Stimulated activated CD4-positive, alpha-beta T cell treated with anti-CD3 and anti-CD28 coated beads, TNF-alpha, amount 100 ng/mL, for 1 hour (primary cell): Measurements from ENCODE around the gene PNPLA7.

Experiments
- DNase-seq, 3 donors: peaks; one replicate each; pipeline ENCODE4 v3.0.0-alpha.2; 2020; ENCODE audit warnings: low read depth in 3 of 3, low spot score in 1 of 3

PNPLA7 gene

GRCh38 chr9:137462986-137463930 lies 86.9 kb downstream of the PNPLA7 start:
- DNase-seq = no peak

GRCh38 chr9:137462396-137462985 lies 87.7 kb downstream of the PNPLA7 start:
- no peak for DNase-seq

- DNase-seq = peak; percentile 35 to 52 (median 47)
Observed at GRCh38 chr9:137461663-137462395, 88.4 kb downstream of the PNPLA7 start.

DNA sequence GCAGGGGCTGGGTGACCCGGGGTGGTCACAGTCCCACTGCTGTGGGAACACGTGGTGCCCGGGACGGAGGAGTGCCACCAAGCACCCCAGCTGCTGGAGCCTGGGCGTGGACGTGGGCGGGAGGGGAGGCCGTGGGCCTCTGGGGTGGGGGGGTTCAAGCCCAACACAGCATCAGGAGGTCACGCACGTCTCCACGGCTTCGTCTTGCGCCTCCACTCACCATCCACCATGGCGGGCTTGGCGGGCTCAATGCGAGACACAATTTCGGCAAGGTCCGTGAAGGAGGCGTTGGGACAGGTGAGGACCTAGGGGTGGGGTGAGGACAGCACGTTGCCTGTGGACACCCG lies 88.9 kb downstream of the PNPLA7 start:
- DNase-seq = no peak

DNA sequence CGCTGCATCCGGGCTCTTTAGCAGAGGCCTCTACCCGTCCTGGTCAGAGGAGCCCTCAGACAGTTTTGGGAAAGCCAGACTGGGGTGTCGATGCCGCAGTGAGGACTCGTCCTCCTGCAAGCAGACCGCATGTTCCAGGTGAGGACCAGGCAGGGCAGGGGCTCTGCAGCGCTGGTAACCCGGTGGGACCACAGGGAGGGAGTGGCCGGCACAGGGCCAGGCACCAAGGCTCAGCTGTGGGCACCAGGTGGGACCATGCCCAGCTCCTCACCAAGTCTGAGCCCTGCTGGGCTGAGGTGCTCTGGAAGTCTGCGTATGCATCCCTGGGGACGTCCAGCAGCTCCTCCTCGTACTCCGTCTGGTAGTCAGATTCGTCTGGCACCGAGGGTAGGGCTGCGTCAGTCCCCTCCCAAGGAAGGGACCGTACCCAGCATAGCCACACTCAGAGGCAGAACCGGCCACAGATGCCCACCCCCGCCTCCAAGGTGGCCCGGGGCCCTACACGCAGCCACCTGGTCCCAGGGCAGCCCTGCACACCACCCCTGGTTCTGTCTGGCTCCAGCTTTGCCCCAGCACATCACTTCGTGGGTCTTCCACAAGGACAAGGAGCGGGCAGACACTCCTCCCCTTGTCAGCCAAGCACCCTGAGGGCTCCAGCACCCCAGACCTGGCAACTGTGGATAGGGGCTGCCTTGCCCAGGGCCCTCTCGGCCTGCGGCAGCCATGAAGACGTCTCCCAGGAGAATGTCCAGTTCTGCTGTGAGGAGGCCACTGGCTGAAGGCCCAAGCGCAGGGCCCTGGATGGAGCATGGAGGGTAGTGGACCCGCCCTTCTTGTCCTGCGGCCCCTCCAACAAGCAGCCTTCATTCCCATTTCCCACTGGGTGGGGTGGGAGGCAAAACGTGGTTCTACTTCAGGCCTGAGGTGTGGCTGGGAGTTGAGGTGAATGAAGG lies 89.6 kb downstream of the PNPLA7 start:
- no peak for DNase-seq

DNA sequence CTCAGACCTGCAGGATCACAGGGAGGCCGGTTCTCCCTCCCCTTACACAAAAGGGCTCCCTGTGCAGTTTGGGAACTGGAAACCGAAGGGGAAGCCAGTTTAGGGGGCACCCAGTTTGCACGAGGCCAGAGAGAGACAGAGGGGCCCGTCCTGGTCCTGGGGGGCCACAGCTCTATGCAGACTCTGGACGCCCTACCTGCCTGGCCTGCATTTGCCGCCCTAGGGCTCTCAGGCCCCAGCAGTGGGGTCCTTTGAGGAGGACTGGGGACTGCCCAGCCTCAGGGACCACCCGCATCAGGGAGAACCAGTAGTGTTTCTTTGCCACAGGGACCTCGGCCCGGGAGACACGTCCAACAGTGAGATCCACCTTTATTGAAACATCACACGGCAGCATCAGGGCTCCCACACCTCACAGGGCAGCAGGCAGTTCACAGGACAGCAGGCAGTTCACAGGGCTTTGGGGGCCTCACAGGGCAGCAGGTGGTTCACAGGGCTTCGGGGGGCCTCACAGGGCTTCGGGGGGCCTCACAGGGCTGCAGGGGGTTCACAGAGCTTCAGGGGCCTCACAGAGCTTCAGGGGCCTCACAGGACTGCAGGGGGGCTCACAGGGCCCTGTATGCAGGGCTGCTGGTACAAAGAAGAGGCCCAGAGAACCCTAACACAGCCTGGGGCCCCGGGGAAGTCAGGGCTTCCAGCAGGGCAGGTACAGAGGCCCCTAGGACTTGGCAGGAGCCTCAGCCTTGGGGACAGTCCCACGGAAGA lies 90.4 kb downstream of the PNPLA7 start:
- no peak for DNase-seq

DNA sequence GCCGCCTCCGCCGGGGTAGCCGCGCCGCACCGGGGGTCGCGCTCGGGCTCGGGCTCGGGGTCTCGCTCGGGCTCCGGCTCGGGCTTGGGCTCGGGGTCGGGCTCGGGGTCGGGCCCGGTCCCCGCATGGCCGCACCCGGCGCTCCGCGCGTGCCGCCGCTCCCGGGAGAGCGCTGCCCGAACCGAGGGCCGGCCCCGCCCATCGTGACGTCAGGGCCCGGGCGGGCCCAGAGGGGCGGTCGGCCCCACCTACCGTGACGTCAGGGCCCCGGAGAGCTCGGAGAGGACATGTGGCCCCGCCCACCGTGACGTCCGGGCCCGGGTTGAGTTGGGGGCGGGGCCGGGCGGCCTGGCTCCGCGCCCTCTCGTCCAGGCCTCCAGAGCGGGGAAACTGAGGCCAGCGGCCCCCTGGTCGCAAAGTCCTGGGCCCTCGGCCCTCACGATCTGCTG lies 91.0 kb downstream of the PNPLA7 start, which contains the start of gene NSMF:
Gene NSMF, minus strand, starts transcription at position 183 of the 449 bp plus-strand sequence. CDS start 232 bp downstream, outside the sequence.
- peak; percentile 86 to 95 (median 91) for DNase-seq

- DNase-seq = no peak
Observed at GRCh38 chr9:137458194-137459151, 91.7 kb downstream of the PNPLA7 start.

DNA sequence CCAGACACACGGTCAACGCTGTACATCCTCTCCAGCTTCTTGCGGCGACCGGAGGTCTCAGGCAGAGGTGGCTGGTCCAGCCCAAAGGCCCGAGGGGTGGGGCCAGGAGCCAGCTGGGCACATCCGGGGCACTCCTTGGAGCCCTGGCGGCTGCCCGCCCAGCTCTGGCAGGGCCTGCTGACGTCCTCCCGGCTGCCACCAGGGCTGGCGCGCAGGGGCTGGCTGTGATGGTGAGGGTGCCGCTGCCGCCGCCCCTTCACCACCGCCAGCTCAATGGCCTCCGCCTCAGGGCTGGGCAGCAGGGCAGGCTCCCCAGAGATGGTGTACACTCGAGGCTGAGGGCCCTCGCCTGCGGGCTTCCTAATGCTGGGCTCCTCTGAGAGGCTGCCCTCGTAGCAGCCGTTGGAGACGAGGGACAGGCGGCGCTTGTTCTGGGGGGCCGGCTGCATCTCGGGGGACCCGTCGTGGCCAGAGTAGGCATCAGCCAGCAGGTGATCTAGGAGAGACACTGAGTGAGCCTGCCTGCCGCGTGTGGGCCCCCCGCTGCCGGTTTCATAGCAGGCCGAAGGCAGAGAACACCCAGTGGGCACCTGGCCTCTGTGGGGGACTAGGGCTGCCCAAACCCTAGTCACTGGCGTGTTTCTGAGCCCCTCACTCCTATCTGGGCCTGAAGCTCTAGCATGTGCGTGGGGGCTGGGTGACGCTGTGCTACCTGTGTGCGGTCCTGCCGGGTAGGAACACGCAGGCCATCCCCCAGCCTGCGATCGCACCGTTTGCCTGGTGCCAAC lies 92.6 kb downstream of the PNPLA7 start:
- no peak for DNase-seq

DNA sequence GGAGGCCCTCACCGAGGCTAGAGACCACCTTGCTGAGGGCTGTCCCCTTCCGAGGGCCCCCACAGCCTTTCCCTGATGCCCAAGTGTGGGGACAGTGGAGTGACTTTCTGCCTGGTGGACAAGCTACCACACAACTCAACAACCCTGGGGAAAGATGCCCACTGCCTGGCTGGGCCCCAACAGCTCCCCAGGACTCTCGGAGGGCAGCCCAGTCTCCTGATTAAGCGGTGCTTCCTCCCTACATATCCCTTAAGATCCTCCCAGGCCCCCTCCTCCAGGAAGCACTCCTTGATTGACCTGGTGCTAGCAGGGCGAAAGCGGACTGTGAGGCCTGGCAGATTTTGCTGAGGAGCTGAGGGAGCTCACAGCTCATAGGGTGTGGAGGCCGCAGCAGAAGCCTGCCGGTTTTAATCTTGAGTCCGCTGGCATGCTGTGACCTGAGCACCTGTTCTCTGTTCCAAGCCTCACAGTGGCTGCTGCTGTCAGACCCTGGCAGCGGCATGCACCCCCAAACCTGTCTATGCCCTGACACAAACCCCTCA lies 93.3 kb downstream of the PNPLA7 start:
- no peak for DNase-seq

DNA sequence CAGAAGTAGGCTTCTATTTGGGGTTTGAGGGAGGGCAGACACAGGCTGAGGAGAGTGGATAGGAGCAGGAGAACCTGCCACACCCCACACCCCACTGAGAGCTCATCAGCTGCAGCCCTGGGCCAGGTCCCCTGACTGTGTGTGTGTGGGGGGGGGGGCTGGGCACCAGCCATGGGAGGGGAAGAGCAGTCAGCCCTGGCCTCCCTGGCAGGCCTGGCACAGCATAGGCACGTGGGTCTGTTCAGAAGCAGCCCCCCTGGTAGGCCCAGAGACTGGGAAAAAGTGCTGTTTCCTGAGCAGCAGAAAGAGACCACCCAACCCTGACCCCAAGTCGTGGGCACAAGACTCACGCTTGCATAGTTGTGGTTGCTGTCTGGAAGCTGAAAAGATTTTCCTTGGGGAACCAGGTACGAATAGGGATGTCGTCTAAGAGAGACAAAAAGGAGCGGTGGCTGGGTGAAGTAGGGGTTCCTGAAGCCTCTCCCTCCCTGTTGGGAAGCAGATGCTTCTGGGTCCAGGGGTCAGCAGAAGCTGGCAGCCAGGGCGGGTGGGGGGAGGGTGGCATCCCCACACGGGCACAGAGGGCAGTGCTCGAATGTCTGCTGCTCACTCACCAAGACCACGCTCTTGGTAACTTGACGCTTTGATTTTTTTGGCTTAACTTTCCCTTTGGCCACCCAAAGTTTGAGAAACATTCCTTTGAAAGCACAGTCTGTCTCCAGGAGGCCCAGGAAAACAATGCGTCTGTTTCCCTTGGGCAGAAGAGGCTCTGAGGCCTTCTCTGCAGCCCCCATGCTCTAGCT lies 93.9 kb downstream of the PNPLA7 start:
- DNase-seq = no peak

GRCh38 chr9:137455359-137455991 lies 94.7 kb downstream of the PNPLA7 start:
- DNase-seq = no peak

GRCh38 chr9:137454597-137455358 lies 95.4 kb downstream of the PNPLA7 start:
- DNase-seq = no peak

- DNase-seq = no peak
Observed at GRCh38 chr9:137454145-137454596, 96.0 kb downstream of the PNPLA7 start.

- DNase-seq = peak; percentile 30 to 50 (median 49)
Observed at GRCh38 chr9:137453643-137454081, 96.5 kb downstream of the PNPLA7 start.
